Measurements from ENCODE around the gene STIM1.

STIM1 gene

GRCh38 chr11:4083198-4083597 lies 227.7 kb downstream of the STIM1 start:
- DNase-seq (ENCODE audit: low read depth, low spot score): no peak
- POLR2A ChIA-PET: no interaction called here
- H3K4me3 ChIP-seq (ENCODE audit: low read depth, low read length): no peak overlapping the region
- TF ChIP-seq CTCF (IDR thresholded peaks at IDR 0.05; ENCODE audit: insufficient read depth, low read length, missing control alignments): no peak
- CTCF ChIA-PET: interaction anchor here (1.4 to 9.6 kb wide), 5 partner anchors 10 to 241 kb away, joined by 7 to 108 read pairs (median 31); partner anchors contain the start of genes RHOG and STIM1

- CTCF ChIA-PET: interaction anchor here (1.5 to 9.6 kb wide), 4 partner anchors 11 to 243 kb away, joined by 5 to 108 read pairs (median 42); no protein-coding TSS in a partner anchor
These were observed 229.1 kb downstream of the STIM1 start for GRCh38 chr11:4084406-4085125.

GRCh38 chr11:4085575-4085974 lies 230.1 kb downstream of the STIM1 start:
- ChIA-PET POLR2A (no interaction called here), CTCF (interaction anchor here (1.5 to 9.6 kb wide), 4 partner anchors 12 to 244 kb away, joined by 5 to 108 read pairs (median 42); no protein-coding TSS in a partner anchor)
- DNase-seq (ENCODE audit: low read depth, low spot score): no peak
- no peak for TF ChIP-seq CTCF (IDR thresholded peaks at IDR 0.05; ENCODE audit: insufficient read depth, low read length, missing control alignments)
- no peak overlapping the region for H3K4me3 ChIP-seq (ENCODE audit: low read depth, low read length)

More at GRCh38 chr11:4084406-4085125, 229.1 kb downstream of the STIM1 start:
- no peak overlapping the region for H3K4me3 ChIP-seq (ENCODE audit: low read depth, low read length)
- TF ChIP-seq CTCF (IDR thresholded peaks at IDR 0.05; ENCODE audit: insufficient read depth, low read length, missing control alignments): no peak
- DNase-seq (ENCODE audit: low read depth, low spot score): no peak
- POLR2A ChIA-PET: no interaction called here

- no peak for TF ChIP-seq CTCF (IDR thresholded peaks at IDR 0.05; ENCODE audit: insufficient read depth, low read length, missing control alignments)
- ChIA-PET CTCF (interaction anchor here (1.0 to 9.6 kb wide), 7 partner anchors 9 to 237 kb away, joined by 3 to 108 read pairs (median 18); partner anchors contain the start of gene STIM1), POLR2A (no interaction called here)
- DNase-seq (ENCODE audit: low read depth, low spot score): no peak
- H3K4me3 ChIP-seq (ENCODE audit: low read depth, low read length): no peak overlapping the region
These were observed 231.3 kb downstream of the STIM1 start for GRCh38 chr11:4086575-4087353.

- DNase-seq (ENCODE audit: low read depth, low spot score): no peak
- no peak overlapping the region for H3K4me3 ChIP-seq (ENCODE audit: low read depth, low read length)
- ChIA-PET POLR2A (no interaction called here), CTCF (interaction anchor here (1.0 to 3.3 kb wide), 8 partner anchors 9 to 238 kb away, joined by 3 to 28 read pairs (median 6); partner anchors contain the start of gene STIM1)
- TF ChIP-seq CTCF (IDR thresholded peaks at IDR 0.05; ENCODE audit: insufficient read depth, low read length, missing control alignments): peak; percentile 21
These were observed 232.1 kb downstream of the STIM1 start for GRCh38 chr11:4087551-4087950.

- no peak for TF ChIP-seq CTCF (IDR thresholded peaks at IDR 0.05; ENCODE audit: insufficient read depth, low read length, missing control alignments)
- ChIA-PET CTCF (interaction anchor here (3.2 to 3.3 kb wide), 2 partner anchors 17 to 240 kb away, joined by 26 to 28 read pairs; no protein-coding TSS in a partner anchor), POLR2A (no interaction called here)
- no peak for DNase-seq (ENCODE audit: low read depth, low spot score)
- no peak overlapping the region for H3K4me3 ChIP-seq (ENCODE audit: low read depth, low read length)
These were observed 234.8 kb downstream of the STIM1 start for GRCh38 chr11:4090258-4090657.
